CMK (cell line): ENCODE measurements around the gene WRNIP1.
A peak's percentile ranks its signal among the peaks of the same experiment; 100 is the strongest.

Source experiments
- DNase-seq: peaks from one replicate; pipeline ENCODE4 v3.0.0-alpha.2; 2010; ENCODE audit warnings: low read depth

Gene WRNIP1

DNA sequence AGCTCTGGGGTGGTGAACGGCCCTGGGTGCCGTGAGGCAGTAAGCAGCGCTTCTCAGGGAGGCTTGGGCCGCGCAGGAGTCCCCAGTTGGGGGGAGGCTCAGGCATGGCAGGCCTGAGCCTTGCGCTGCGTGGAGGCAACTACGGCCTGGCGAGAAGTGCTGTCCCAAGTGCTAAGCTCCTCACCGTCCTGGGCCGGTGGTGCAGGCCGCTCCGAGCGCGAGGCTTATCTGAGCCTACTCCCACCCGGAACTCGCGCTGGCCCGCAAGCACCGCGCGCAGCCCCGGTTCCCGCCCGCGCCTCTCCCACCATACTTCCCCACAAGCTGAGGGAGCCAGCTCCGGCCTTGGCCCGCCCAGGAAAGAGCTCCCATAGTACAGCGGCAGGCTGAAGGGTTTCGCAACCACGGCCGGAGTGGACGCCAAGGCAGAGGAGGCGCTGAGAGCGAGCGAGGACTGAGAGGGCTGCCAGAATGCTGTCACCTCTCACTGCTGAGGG is 1.8 kb upstream of the WRNIP1 start:
- DNase-seq, result no peak

- DNase-seq, result no peak
These were observed 1.2 kb upstream of the WRNIP1 start for GRCh38 chr6:2763876-2764540.

GRCh38 chr6:2764610-2765165 is 505 bp upstream of the WRNIP1 start:
- DNase-seq, result no peak

GRCh38 chr6:2765896-2766766 is 938 bp downstream of the WRNIP1 start:
- DNase-seq, result no peak

GRCh38 chr6:2766767-2767656 is 1.8 kb downstream of the WRNIP1 start:
- no peak for DNase-seq

DNA sequence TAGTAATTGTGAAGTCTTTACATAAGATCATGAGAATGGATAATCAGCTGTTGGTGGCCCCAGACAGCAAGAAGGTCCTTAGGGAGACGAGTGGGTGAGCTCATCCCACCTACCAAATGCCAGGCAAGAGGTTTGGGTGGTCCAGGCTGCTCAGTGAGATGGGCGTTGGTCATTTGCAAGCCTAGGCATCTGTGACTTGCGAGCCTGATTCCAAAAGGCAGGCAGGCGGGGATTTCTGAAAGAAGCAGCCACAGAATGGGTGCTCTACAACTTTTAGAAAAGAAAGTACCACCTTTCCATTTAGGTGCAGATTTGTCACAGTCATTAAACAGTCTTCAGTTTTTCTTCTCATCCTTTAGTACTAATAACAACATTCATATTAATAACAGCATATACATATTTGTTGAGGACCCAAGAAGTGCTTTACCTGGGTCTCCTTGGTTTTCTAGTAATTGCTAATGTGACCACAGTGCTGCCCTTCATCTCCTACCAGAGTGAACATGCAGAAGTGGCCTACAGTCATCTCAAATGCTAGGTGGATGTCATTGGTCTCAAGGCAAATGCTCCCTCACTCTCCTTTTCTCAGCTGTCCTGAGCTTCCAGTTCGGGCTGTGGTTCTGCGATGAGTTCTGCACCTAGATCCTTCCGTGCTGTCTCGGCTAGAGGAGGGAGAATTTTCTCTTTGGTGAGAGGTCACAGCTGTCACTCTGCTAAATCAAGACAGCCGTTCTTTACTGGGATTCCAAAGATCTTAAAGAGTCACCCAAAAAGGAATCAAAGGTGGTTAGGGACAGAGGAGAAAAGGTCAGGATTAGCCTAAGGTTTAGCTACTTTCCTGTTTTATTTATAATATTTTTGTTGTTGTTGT is 2.7 kb downstream of the WRNIP1 start:
- DNase-seq, result no peak

DNA sequence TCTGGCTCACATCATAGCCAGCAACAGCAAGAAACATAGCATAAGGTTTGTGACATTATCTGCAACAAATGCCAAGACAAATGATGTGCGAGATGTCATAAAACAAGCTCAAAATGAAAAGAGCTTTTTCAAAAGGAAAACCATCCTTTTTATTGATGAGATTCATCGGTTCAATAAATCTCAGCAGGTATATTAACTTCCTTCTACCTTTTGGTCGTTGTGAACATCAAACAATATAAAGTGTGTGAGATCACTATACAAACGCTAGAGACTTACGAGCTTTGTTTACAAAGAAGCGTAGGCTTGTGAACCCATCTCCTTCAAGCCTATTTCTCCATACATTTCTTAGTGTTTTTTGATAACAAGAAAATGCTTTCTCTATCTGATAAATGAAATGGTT is 3.5 kb downstream of the WRNIP1 start:
- DNase-seq, result no peak

DNA sequence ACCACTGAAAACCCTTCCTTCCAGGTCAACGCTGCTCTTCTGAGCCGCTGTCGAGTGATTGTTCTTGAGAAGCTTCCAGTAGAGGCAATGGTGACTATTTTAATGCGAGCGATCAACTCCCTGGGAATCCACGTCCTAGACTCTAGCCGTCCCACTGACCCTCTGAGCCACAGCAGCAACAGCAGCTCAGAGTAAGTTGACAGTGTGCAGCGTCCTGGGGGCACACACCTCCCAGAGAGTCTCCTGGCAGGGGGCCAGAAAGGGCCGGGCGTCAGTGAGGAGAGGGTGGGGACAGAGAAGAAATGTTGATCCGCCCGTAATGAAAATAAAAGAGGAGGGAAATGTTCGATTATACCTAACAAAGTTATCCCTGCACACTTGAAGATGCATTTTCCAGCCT is 5.0 kb downstream of the WRNIP1 start:
- no peak for DNase-seq

GRCh38 chr6:2771079-2771478 is 5.9 kb downstream of the WRNIP1 start:
- no peak for DNase-seq

DNA sequence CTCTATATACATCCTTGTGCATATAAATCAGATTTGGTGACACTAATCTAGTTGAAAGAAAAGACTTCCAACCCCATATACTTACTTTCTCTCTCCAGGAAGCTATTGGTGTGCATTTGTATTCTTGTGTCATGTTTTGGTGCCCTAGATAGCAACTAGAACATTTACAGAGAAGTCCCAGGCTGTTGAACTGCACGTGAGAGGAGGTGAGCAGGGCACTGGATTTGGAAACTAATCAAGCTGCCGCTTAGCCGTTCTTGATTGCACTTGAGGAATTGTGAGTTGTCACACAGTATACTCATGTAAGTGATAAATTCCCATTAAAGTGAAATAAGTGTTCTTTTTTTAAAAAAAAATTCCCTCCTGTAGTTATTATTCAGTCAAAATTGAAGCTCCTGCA is 7.6 kb downstream of the WRNIP1 start:
- DNase-seq, result no peak

DNA sequence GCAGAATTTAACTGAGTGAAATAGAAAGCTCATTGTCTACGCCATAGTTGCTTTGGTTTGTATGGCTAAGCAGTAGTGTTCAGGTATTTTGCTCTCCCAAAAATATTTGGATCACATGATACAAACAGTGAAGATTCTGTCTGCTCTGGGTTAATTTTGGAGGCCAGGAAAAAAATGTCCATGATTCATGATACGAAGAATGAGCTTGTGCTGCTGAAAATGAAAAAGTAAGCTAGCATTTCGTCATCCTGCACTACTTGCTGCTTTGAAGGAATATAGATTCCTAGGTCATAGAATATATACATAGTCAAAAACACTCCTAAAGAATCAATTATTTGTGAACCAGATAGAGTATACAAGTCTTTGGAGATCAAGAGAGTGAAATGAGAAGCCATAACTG is 8.3 kb downstream of the WRNIP1 start:
- DNase-seq, result no peak

DNA sequence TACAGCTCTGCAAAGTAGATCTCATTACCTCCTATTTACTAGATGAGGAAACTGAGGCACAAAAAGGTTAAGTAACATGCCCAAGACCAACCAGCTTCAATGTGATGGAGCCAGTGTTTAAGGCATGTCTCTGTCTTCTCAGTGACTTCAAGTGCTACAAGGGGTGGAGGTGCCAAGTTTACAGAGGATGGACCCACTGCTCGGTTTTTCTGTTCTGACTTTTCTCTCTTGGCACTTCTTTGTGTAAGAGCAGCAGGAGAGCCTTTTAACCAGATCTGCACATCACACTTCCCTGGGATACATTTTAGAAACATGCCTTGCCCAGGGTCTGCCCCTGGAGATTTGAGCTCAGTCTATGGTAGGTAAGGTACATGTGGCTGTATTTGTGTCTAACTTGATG is 9.8 kb downstream of the WRNIP1 start:
- DNase-seq, result no peak

DNA sequence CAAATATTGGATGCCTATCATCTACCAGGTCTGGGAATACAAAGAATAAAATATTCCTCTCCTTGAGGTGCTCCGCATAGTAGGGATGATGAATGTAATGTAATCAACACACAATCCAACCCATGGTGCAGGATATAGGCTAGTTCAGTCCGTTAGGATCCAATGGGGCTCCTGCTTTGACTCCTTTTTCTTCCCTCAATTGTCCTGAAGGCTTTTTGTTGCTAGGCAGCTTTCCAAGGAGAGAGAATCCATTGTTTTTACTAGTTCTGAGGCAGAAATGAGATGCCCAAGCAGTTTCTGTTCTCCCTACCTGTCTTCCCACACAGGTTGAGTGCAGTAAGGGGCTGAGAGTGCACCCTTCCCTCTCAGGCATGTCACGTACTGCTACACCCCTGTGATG is 12.1 kb downstream of the WRNIP1 start:
- DNase-seq, result no peak

DNA sequence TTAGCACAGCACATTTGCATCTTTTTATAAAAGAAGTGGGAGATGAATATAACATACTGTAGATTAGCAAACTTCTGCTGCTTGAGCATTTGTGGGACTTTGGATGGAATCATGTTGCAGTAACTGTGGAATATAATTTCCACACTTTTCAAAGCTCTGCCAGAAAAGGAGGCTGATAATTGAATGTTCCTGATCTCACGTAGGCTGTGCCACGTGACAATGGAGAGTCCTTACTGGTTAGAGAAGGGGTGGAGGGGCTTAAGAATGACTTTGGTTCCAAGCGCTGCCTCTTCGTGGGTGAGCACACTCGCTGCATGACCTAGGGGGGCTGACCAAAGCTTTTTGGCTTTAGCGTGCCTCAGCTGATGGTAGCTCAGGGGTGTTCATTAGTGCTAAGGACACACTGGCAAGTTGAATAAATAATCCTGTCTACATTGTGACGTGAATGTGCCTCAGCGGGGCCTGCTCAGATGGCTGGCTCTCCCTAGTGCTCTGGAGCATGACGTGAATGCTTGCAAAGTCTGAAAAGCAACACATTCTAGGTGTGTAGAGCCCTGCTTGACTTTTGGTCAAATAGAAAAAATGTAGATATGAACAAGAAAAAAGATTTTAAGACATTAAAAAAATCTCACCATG is 15.0 kb downstream of the WRNIP1 start:
- no peak for DNase-seq

DNA sequence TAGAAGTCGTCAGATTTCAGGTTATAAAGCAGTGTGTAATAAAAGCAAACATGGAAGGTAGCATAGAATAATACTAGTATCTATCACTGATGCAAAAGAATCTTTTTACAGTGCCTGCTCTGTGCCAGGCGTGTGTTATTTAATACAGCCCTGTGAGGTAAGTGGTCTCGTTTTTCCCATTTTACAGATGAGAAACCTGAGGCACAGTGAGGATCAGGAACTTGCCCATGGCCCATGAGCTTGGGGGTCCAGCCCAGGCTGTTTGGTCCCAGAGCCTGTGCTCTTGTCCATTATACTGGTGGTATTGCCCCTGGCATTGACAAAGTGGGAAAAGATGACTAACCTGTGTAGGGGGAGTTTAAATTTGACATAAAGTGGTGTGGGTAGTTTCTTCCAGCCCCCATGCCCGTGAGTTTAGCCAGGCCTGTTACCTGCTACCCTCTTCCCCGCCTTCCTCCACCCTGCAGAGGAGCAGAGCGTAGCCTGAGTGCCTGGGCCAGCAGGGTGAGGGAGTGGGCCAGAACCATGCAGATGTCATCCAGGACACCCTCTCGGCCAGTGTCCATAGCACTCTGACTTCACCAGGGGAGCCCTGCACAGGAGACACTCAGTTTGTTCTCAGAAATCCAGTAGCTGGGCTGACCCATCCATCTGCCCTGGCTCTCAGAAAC is 16.6 kb downstream of the WRNIP1 start:
- DNase-seq, result no peak

- DNase-seq, result no peak
These were observed 17.1 kb downstream of the WRNIP1 start for GRCh38 chr6:2782356-2782708.

DNA sequence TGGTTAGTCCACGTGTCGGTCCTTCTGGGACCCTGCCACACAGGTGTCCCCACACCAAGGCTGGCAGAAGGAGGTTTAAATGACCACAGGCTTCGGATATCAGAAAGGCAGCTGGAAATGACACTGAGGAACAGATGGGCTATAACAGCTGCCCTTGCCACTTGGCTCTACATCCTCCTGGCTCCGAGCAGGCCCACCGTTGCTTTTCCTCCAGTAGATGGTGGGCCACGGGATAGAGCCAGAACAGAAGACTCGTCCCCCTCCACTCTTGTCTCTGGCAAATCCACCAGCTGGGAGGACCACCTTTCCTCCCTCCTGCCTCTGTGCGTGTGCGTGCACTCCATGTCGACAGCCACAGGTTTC is 17.6 kb downstream of the WRNIP1 start:
- DNase-seq, result no peak

- DNase-seq, result peak; percentile 30
These were observed 18.2 kb downstream of the WRNIP1 start for GRCh38 chr6:2783188-2783963.

DNA sequence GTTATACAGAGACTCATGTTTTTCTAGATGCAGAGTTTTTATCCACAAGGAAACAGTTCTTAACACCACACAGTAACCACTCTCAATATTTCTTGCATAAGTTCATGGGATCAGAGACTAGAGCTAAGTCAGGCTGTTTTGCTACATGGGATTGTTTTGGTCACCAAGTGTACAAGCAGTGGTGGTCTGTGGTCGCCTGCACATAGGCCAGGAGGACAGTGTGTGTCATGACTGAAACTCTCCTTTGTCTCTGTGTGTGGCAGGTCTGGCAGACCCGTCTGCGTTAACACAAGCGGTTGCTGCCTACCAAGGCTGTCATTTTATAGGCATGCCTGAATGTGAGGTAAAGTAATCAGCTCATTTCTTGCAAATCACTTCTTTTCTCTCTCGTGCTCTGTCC is 18.9 kb downstream of the WRNIP1 start:
- no peak for DNase-seq
